HG02943 (cell line): ENCODE data around the gene CD38.
A peak's percentile ranks its signal among the peaks of the same experiment; 100 is the strongest.
"Not testable (repeated sequence)": the region's sequence is repeated elsewhere in the genome, so short reads cannot be mapped to it uniquely, and the experiment has no call there.

Experiments used
- ATAC-seq: cut with Tn5 transposase; IDR thresholded peaks from one replicate; pipeline ENCODE4 v1.9.1; 2021; ENCODE audit warnings: mild to moderate bottlenecking, low read depth, moderate library complexity; ENCODE audit not compliant: unreplicated experiment

Gene CD38

GRCh38 chr4:15794905-15795304, 16.8 kb downstream of the CD38 start:
- no peak for ATAC-seq

- ATAC-seq, result no peak
Measured at GRCh38 chr4:15797320-15797719, 19.2 kb downstream of the CD38 start.

- no peak for ATAC-seq
Measured at GRCh38 chr4:15799141-15799540, 21.0 kb downstream of the CD38 start.

GRCh38 chr4:15799701-15800100, 21.6 kb downstream of the CD38 start:
- ATAC-seq, result no peak

GRCh38 chr4:15802497-15802896, 24.4 kb downstream of the CD38 start:
- ATAC-seq, result not testable (repeated sequence)

GRCh38 chr4:15805583-15806517, 27.7 kb downstream of the CD38 start:
- ATAC-seq, result peak; percentile 41

GRCh38 chr4:15809058-15809457, 30.9 kb downstream of the CD38 start:
- ATAC-seq, result peak; percentile 81

GRCh38 chr4:15809466-15809865, 31.3 kb downstream of the CD38 start:
- peak; percentile 19 for ATAC-seq

GRCh38 chr4:15811703-15812337, 33.7 kb downstream of the CD38 start:
- ATAC-seq, result no peak

GRCh38 chr4:15832523-15833451, 54.7 kb downstream of the CD38 start:
- no peak for ATAC-seq

GRCh38 chr4:15833801-15834200, 55.7 kb downstream of the CD38 start:
- ATAC-seq, result no peak

GRCh38 chr4:15836362-15836761, 58.2 kb downstream of the CD38 start:
- ATAC-seq, result no peak

GRCh38 chr4:15837591-15837990, 59.5 kb downstream of the CD38 start:
- ATAC-seq, result no peak

GRCh38 chr4:15841194-15841730, 63.1 kb downstream of the CD38 start:
- not testable (repeated sequence) for ATAC-seq

- ATAC-seq, result no peak
Measured at GRCh38 chr4:15847746-15848145, 69.6 kb downstream of the CD38 start.

GRCh38 chr4:15848191-15848842, 70.2 kb downstream of the CD38 start:
- ATAC-seq, result no peak

- ATAC-seq, result no peak
Measured at GRCh38 chr4:15851969-15852368, 73.8 kb downstream of the CD38 start.

- no peak for ATAC-seq
Measured at GRCh38 chr4:15852524-15852923, 74.4 kb downstream of the CD38 start.

GRCh38 chr4:15853345-15853744, 75.2 kb downstream of the CD38 start:
- no peak for ATAC-seq
